ENCODE results near the gene CPLX4. TPM values are rescaled to one million over a fixed set of nuclear protein-coding genes. Genes with fewer than 3 reads are reported as not detected.
"Not testable (repeated sequence)": the region's sequence is repeated elsewhere in the genome, so short reads cannot be mapped to it uniquely, and the experiment has no call there.

CPLX4 gene
- total RNA-seq, 6 experiments from 2014 or later: not detected

- Mint-ChIP-seq H3K9me3 (no peaks in the 10 kb centered on the region), H3K36me3 (ENCODE audit: low read depth) (no peaks in the 10 kb centered on the region), H3K27me3 (ENCODE audit: insufficient read depth) (peaks cover 58% of the 10 kb centered on the region), H3K4me1 (ENCODE audit: low read depth) (peaks cover 7% of the 10 kb centered on the region), H3K4me3 (no peak overlapping the region), H3K27ac (no peak overlapping the region)
- no peak for TF ChIP-seq CTCF (IDR thresholded peaks at IDR 0.05)
- no peak for DNase-seq
Measured at GRCh38 chr18:59264121-59264571, 54.3 kb downstream of the CPLX4 start.

GRCh38 chr18:59263661-59264060 is 54.8 kb downstream of the CPLX4 start:
- H3K27ac Mint-ChIP-seq: no peak overlapping the region
- peaks cover 7% of the 10 kb centered on the region for H3K4me1 Mint-ChIP-seq (ENCODE audit: low read depth)
- H3K4me3 Mint-ChIP-seq: no peak overlapping the region
- H3K36me3 Mint-ChIP-seq (ENCODE audit: low read depth): no peaks in the 10 kb centered on the region
- H3K27me3 Mint-ChIP-seq (ENCODE audit: insufficient read depth): peaks cover 57% of the 10 kb centered on the region
- no peak for TF ChIP-seq CTCF (IDR thresholded peaks at IDR 0.05)
- no peaks in the 10 kb centered on the region for H3K9me3 Mint-ChIP-seq
- DNase-seq: no peak

- H3K27me3 Mint-ChIP-seq (ENCODE audit: insufficient read depth): peaks cover 53% of the 10 kb centered on the region
- H3K4me3 Mint-ChIP-seq; DNase-seq; H3K36me3 Mint-ChIP-seq (ENCODE audit: low read depth); H3K27ac Mint-ChIP-seq; H3K4me1 Mint-ChIP-seq (ENCODE audit: low read depth); H3K9me3 Mint-ChIP-seq: not testable (repeated sequence)
Measured at GRCh38 chr18:59262243-59262642, 56.2 kb downstream of the CPLX4 start.

- not testable (repeated sequence) for H3K36me3 Mint-ChIP-seq (ENCODE audit: low read depth); DNase-seq; H3K9me3 Mint-ChIP-seq; H3K4me1 Mint-ChIP-seq (ENCODE audit: low read depth); H3K4me3 Mint-ChIP-seq; H3K27ac Mint-ChIP-seq
- H3K27me3 Mint-ChIP-seq (ENCODE audit: insufficient read depth): peaks cover 54% of the 10 kb centered on the region
Measured at GRCh38 chr18:59261842-59262241, 56.6 kb downstream of the CPLX4 start.

GRCh38 chr18:59255491-59255890 is 63.0 kb downstream of the CPLX4 start:
- not testable (repeated sequence) for H3K27ac Mint-ChIP-seq; H3K36me3 Mint-ChIP-seq (ENCODE audit: low read depth); H3K4me3 Mint-ChIP-seq; H3K9me3 Mint-ChIP-seq; DNase-seq; H3K4me1 Mint-ChIP-seq (ENCODE audit: low read depth)
- peaks cover 37% of the 10 kb centered on the region for H3K27me3 Mint-ChIP-seq (ENCODE audit: insufficient read depth)

- Mint-ChIP-seq H3K36me3 (ENCODE audit: low read depth) (no peaks in the 10 kb centered on the region), H3K27ac (no peak overlapping the region), H3K4me3 (no peak overlapping the region), H3K4me1 (ENCODE audit: low read depth) (peaks cover 7% of the 10 kb centered on the region), H3K9me3 (peaks cover 4% of the 10 kb centered on the region; the same call in 1 of the 2 replicates), H3K27me3 (ENCODE audit: insufficient read depth) (peaks cover 40% of the 10 kb centered on the region)
- peak; percentile 78 for DNase-seq
- TF ChIP-seq CTCF (IDR thresholded peaks at IDR 0.05): peak; percentile 84
Measured at GRCh38 chr18:59249199-59249774, 69.2 kb downstream of the CPLX4 start.

- H3K4me3 Mint-ChIP-seq: no peak overlapping the region
- H3K36me3 Mint-ChIP-seq (ENCODE audit: low read depth): no peaks in the 10 kb centered on the region
- no peak for TF ChIP-seq CTCF (IDR thresholded peaks at IDR 0.05)
- H3K27ac Mint-ChIP-seq: no peak overlapping the region
- peaks cover 7% of the 10 kb centered on the region for H3K4me1 Mint-ChIP-seq (ENCODE audit: low read depth)
- peaks cover 30% of the 10 kb centered on the region for H3K27me3 Mint-ChIP-seq (ENCODE audit: insufficient read depth)
- no peak for DNase-seq
- no peaks in the 10 kb centered on the region for H3K9me3 Mint-ChIP-seq
Measured at GRCh38 chr18:59246796-59247195, 71.7 kb downstream of the CPLX4 start.

Other genes starting within 250 kb of the CPLX4 start
- gene SEC11C, start 178.8 kb downstream of the CPLX4 start, total RNA-seq (2021; fragmentation: NEBNext Ultra II Directional; extraction: Animal tissue kit (Norgen Biotek cat#: 25700)): 10 to 100 TPM; 39.5 to 59.8 (median 50.8) TPM
- not detected for gene GRP, start 98.5 kb downstream of the CPLX4 start, total RNA-seq (2021; fragmentation: NEBNext Ultra II Directional; extraction: Animal tissue kit (Norgen Biotek cat#: 25700))
- not detected for gene RAX, start 45.2 kb downstream of the CPLX4 start, total RNA-seq (2021; fragmentation: NEBNext Ultra II Directional; extraction: Animal tissue kit (Norgen Biotek cat#: 25700))
- gene LMAN1, start 40.6 kb upstream of the CPLX4 start, total RNA-seq (2021; fragmentation: NEBNext Ultra II Directional; extraction: Animal tissue kit (Norgen Biotek cat#: 25700)): 100 to 1,000 TPM; 128 to 159 (median 149) TPM